HCT116 (cell line): ENCODE measurements around the gene PTH2. TPM values are rescaled to one million over a fixed set of nuclear protein-coding genes. Genes with fewer than 3 reads are reported as not detected.
A peak's percentile ranks its signal among the peaks of the same experiment; 100 is the strongest.

ENCODE experiments used
- ATAC-seq: fragments of 200-7000 bp; cut with Tn5 transposase; 2 replicates; pipeline ENCODE4 v1.9.1; 2020; ENCODE audit warnings: mild to moderate bottlenecking, moderate library complexity
- BruUV-seq: library from RNA; stranded (reverse); fragments of 400-500 nt; replicated peaks from 2 replicates; lab custom pipeline; 2021; lab: Mats Ljungman, UMichigan
- CTCF ChIA-PET: fragments of 300-600 bp; sonication (Branson Sonifier 250); formaldehyde crosslinking; loops from one replicate; lab custom pipeline; 2021; ENCODE audit warnings: antibody characterized with exemption; lab: Charles Lee
- POLR2A ChIA-PET: fragments of 300-600, 350-600 bp; sonication (Branson Sonifier 250); formaldehyde crosslinking; loops from one replicate; lab custom pipeline; 2021; ENCODE audit warnings: antibody characterized with exemption; lab: Charles Lee
- RAD21 ChIA-PET, 2 experiments: fragments of 300-600 bp; sonication (Branson Sonifier 250); formaldehyde crosslinking; loops; one replicate each; lab custom pipeline; 2023; ENCODE audit warnings: low total read pairs in 2 of 2; ENCODE audit not compliant: uncharacterized antibody in 2 of 2, unreplicated experiment in 2 of 2, low non-redundant PET in 1 of 2; lab: Charles Lee
- DNase-seq: peaks from one replicate; pipeline ENCODE4 v3.0.0-alpha.2; 2010; ENCODE audit warnings: low read depth, low spot score
- H2AFZ ChIP-seq: fragments of 200-600 bp; shearing (Covaris generic), sonication (generic); 2 replicates; pipeline ENCODE4 v1.6.1; 2017; ENCODE audit warnings: low read depth, mixed run types, mixed read lengths, antibody characterized with exemption, low read length; ENCODE audit not compliant: poor library complexity, severe bottlenecking
- H3K27ac ChIP-seq: 2 replicates; pipeline ENCODE4 v1.5.1; 2012; ENCODE audit warnings: low read depth, low read length
- H3K27me3 ChIP-seq: fragments of 200-600 bp; sonication (generic); 2 replicates; pipeline ENCODE4 v1.6.1; 2016; ENCODE audit warnings: mixed run types, low read length, mixed read lengths; ENCODE audit not compliant: insufficient read depth
- H3K36me3 ChIP-seq, 2 experiments: fragments of 200-500 bp in 1 of 2; fragments of 200-600 bp in 1 of 2; sonication (Bioruptor generic) in 1 of 2; sonication (generic) in 1 of 2; 2 replicates each; pipeline versions ENCODE4 v1.5.1 to v1.6.1; 2014 to 2016; ENCODE audit warnings: low read length in 2 of 2, inconsistent platforms in 1 of 2, mixed read lengths in 1 of 2, mixed run types in 1 of 2; ENCODE audit not compliant: insufficient read depth in 2 of 2, control insufficient read depth in 1 of 2
- H3K4me1 ChIP-seq, 2 experiments: fragments of 200-600 bp in 1 of 2; sonication (generic) in 1 of 2; 2 replicates each; pipeline versions ENCODE4 v1.5.1 to v1.6.1; 2012 to 2017; ENCODE audit warnings: low read length in 2 of 2, inconsistent platforms in 1 of 2, mild to moderate bottlenecking in 1 of 2, mixed read lengths in 1 of 2, mixed run types in 1 of 2, moderate library complexity in 1 of 2; ENCODE audit not compliant: insufficient read depth in 2 of 2, control insufficient read depth in 1 of 2
- H3K4me2 ChIP-seq: fragments of 200-600 bp; sonication (generic); 2 replicates; pipeline ENCODE4 v1.6.1; 2017; ENCODE audit warnings: mixed run types, low read length, mixed read lengths
- H3K4me3 ChIP-seq, 2 experiments: fragments of 200-600 bp in 1 of 2; sonication (generic) in 1 of 2; replicated peaks in 1 of 2; 2 replicates each; pipeline ENCODE4 v1.5.1; 2011 to 2016; ENCODE audit warnings: low read length in 2 of 2, control low read depth in 1 of 2, low read depth in 1 of 2, mild to moderate bottlenecking in 1 of 2, mixed read lengths in 1 of 2, mixed run types in 1 of 2
- H3K79me2 ChIP-seq: fragments of 200-600 bp; sonication (generic); 2 replicates; pipeline ENCODE4 v1.6.1; 2017; ENCODE audit warnings: mild to moderate bottlenecking, mixed run types, low read length, moderate library complexity, mixed read lengths; ENCODE audit not compliant: insufficient read depth
- H3K9ac ChIP-seq: fragments of 200-600 bp; sonication (generic); 2 replicates; pipeline ENCODE4 v1.6.1; 2016; ENCODE audit warnings: low read length, mixed read lengths
- H3K9me2 ChIP-seq: fragments of 200-600 bp; sonication (generic), shearing (Covaris generic); 2 replicates; pipeline ENCODE4 v1.6.1; 2017; ENCODE audit warnings: mixed run types, mild to moderate bottlenecking, moderate library complexity; ENCODE audit not compliant: insufficient read depth
- H3K9me3 ChIP-seq, 2 experiments: fragments of 200-500 bp in 1 of 2; fragments of 200-600 bp in 1 of 2; sonication (Bioruptor generic) in 1 of 2; sonication (generic) in 1 of 2; 2 replicates each; pipeline ENCODE4 v1.6.1; 2014 to 2017; ENCODE audit warnings: low read length in 2 of 2, mixed read lengths in 2 of 2, inconsistent platforms in 1 of 2, low read depth in 1 of 2, mild to moderate bottlenecking in 1 of 2, mixed run types in 1 of 2, moderate library complexity in 1 of 2; ENCODE audit not compliant: control insufficient read depth in 1 of 2, insufficient read depth in 1 of 2
- H4K20me1 ChIP-seq: fragments of 200-600 bp; sonication (generic), shearing (Covaris generic); 2 replicates; pipeline ENCODE4 v1.6.1; 2017; ENCODE audit warnings: mixed run types, mild to moderate bottlenecking, moderate library complexity; ENCODE audit not compliant: insufficient read depth
- ATF3 ChIP-seq: IDR thresholded peaks from 2 replicates; pipeline ENCODE4 v1.6.1; 2012
- CBX3 ChIP-seq: IDR thresholded peaks from 2 replicates; pipeline ENCODE4 v1.6.1; 2012; ENCODE audit warnings: low read depth
- EGR1 ChIP-seq: IDR thresholded peaks from 2 replicates; pipeline ENCODE4 v1.6.1; 2012; ENCODE audit warnings: low read depth
- EZH2phosphoT487 ChIP-seq: fragments of 200-600 bp; IDR thresholded peaks from 2 replicates; pipeline ENCODE4 v1.6.1; 2018; ENCODE audit warnings: antibody characterized with exemption, borderline replicate concordance
- FOSL1 ChIP-seq: IDR thresholded peaks from 2 replicates; pipeline ENCODE4 v1.6.1; 2012; ENCODE audit warnings: low read depth
- POLR2AphosphoS5 ChIP-seq: IDR thresholded peaks from 2 replicates; pipeline ENCODE4 v1.6.1; 2011; ENCODE audit warnings: mild to moderate bottlenecking, low read depth, low read length, moderate library complexity
- RAD21 ChIP-seq: IDR thresholded peaks from 2 replicates; pipeline ENCODE4 v1.6.1; 2012; ENCODE audit warnings: low read depth, mild to moderate bottlenecking
- REST ChIP-seq: IDR thresholded peaks from 2 replicates; pipeline ENCODE4 v1.6.1; 2012; ENCODE audit warnings: low read depth
- SIN3A ChIP-seq: IDR thresholded peaks from 2 replicates; pipeline ENCODE4 v1.6.1; 2012; ENCODE audit warnings: low read depth
- TCF7L2 ChIP-seq: IDR thresholded peaks from 2 replicates; pipeline ENCODE4 v1.7.0; 2011; ENCODE audit warnings: borderline replicate concordance, inconsistent platforms; ENCODE audit not compliant: insufficient read depth, insufficient read length; ENCODE audit errors: extremely low read depth
- ZNF274 ChIP-seq: fragments of 200-500 bp; sonication (Bioruptor generic); IDR thresholded peaks from 2 replicates; pipeline ENCODE4 v1.6.1; 2014; ENCODE audit warnings: mild to moderate bottlenecking, low read depth, low read length, inconsistent platforms
- intact Hi-C: fragments of 100-400 bp; cut with micrococcal nuclease; formaldehyde crosslinking; loops from 2 replicates; pipeline ENCODE4 v1.10.0; 2022
- total RNA-seq: library from RNA; stranded (reverse); gene quantifications from one replicate; pipeline ENCODE4 v1.2.1, GENCODE V29; 2021; ENCODE audit not compliant: unreplicated experiment

Gene PTH2
- total RNA-seq, 1 experiment from 2014 or later: 9.5 TPM

GRCh38 chr19:49441210-49441959 is 18.1 kb upstream of the PTH2 start, which contains the start of gene SLC17A7:
SLC17A7 (minus strand) TSS chr19:49441527; CDS start chr19:49441379, 148 bp downstream.
- no peaks in the 10 kb centered on the region for H3K79me2 ChIP-seq
- no peak for TF ChIP-seq POLR2AphosphoS5
- no peak for TF ChIP-seq EZH2phosphoT487
- TF ChIP-seq FOSL1: no peak
- no peak for TF ChIP-seq RAD21
- TF ChIP-seq ATF3: no peak
- no peak for TF ChIP-seq EGR1
- no peaks in the 10 kb centered on the region for H3K36me3 ChIP-seq
- peaks cover 21% of the 10 kb centered on the region for H3K27me3 ChIP-seq
- H3K4me1 ChIP-seq: peaks cover 7 to 31% of the 10 kb centered on the region in 2 experiments; a peak in 3 of 4 replicates
- DNase-seq: no peak
- H3K4me3 ChIP-seq: peak within 1 kb of the TSS; percentile 63 to 80; a peak in 3 of 4 replicates
- no peaks in the 10 kb centered on the region for H4K20me1 ChIP-seq
- no peaks in the 10 kb centered on the region for H3K9me3 ChIP-seq
- no peaks in the 10 kb centered on the region for H3K9me2 ChIP-seq
- peak within 1 kb of the TSS; percentile 92; the same call in 1 of the 2 replicates for H3K27ac ChIP-seq
- ATAC-seq: no peak
- H3K4me2 ChIP-seq: peak within 1 kb of the TSS; percentile 98
- H3K9ac ChIP-seq: peak within 1 kb of the TSS; percentile 86
- ChIA-PET POLR2A (interaction anchor here (1.2 kb wide), 1 partner anchor 38 kb away, joined by 3 read pairs; no protein-coding TSS in a partner anchor), CTCF (interaction anchor here (0.6 to 1.1 kb wide), 2 partner anchors 50 to 80 kb away, joined by 3 read pairs; partner anchors contain the start of gene TEAD2), RAD21 (no interaction called here)
- no TSS peak for BruUV-seq
- H2AFZ ChIP-seq: peak within 1 kb of the TSS; percentile 68
- intact Hi-C loops: no loop called here

GRCh38 chr19:49440439-49441209 is 17.4 kb upstream of the PTH2 start:
- Histone ChIP-seq H3K36me3 (no peaks in the 10 kb centered on the region), H3K9me3 (no peaks in the 10 kb centered on the region), H3K9ac (no peak overlapping the region), H3K27me3 (peaks cover 21% of the 10 kb centered on the region), H2AFZ (no peak overlapping the region), H3K4me3 (no peak overlapping the region), H3K79me2 (no peaks in the 10 kb centered on the region), H3K27ac (no peak overlapping the region), H3K4me2 (no peak overlapping the region), H3K4me1 (peaks cover 7 to 34% of the 10 kb centered on the region in 2 experiments; a peak in 3 of 4 replicates), H3K9me2 (no peaks in the 10 kb centered on the region), H4K20me1 (no peaks in the 10 kb centered on the region)
- CTCF ChIA-PET: no interaction called here
- intact Hi-C loops: no loop called here
- POLR2A ChIA-PET: interaction anchor here (0.8 kb wide), 1 partner anchor 11 kb away, joined by 3 read pairs; no protein-coding TSS in a partner anchor
- no peak for DNase-seq
- RAD21 ChIA-PET: no interaction called here
- ATAC-seq: no peak
- no TSS peak for BruUV-seq
- TF ChIP-seq SIN3A (no peak), ZNF274 (no peak), CBX3 (no peak), REST (no peak), TCF7L2 (no peak)
